ENCODE results near the gene ADAMTS9. TPM values are rescaled to one million over a fixed set of nuclear protein-coding genes. Genes with fewer than 3 reads are reported as not detected.
A peak's percentile ranks its signal among the peaks of the same experiment; 100 is the strongest.

ADAMTS9 gene
- 10 to 100 TPM; 30.0 to 31.0 TPM for total RNA-seq

DNA sequence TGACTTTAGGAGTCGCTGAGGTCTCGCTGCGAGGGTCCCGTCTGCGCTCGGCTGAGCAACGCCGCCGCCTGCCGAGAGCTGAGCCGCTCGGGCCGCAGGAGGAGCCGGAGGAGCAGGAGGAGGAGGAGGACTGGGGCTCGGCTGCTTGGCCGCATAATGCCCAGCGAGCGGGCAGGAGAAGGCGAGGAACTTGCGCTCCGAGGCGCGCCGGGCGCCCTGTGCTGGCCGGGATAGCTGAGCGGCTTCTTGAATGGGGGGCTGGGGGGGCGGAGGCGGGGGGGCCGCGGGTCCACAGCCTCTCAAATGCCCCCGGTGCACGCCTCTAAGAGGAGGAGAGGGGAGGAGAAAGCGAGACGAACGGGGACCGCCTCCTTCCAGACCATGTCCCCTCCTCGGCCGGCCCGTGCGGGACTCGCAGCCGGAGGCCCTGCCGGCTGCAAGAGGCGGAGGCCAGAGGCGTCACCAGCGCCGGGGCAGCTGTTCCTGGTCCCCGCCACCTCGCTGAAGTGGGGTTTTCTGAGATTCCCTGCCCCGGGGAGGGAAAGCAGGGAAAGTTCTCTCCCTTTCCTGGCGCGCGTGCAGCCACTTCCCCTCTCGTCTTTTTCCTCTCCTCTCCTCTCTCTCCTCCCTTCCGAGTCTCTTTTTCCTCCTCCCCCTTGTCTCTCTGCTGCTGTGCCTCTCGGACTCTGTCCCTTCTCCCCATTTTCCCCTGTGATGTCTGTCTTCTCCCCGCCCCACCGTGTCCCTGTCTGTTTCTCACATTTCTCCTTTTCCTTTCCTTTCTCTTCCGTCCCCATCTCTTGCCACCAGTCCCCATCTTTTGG is at the start of gene ADAMTS9:
ADAMTS9 (minus strand) TSS at position 220 of the 824 bp plus-strand sequence. CDS start 343 bp downstream, outside the sequence.
- H3K4me3 ChIP-seq = peak within 1 kb of the TSS; percentile 48 to 60
- TF ChIP-seq POLR2AphosphoS5 (IDR thresholded peaks at IDR 0.05) = peak; percentile 76
- TF ChIP-seq, protein P1, sequence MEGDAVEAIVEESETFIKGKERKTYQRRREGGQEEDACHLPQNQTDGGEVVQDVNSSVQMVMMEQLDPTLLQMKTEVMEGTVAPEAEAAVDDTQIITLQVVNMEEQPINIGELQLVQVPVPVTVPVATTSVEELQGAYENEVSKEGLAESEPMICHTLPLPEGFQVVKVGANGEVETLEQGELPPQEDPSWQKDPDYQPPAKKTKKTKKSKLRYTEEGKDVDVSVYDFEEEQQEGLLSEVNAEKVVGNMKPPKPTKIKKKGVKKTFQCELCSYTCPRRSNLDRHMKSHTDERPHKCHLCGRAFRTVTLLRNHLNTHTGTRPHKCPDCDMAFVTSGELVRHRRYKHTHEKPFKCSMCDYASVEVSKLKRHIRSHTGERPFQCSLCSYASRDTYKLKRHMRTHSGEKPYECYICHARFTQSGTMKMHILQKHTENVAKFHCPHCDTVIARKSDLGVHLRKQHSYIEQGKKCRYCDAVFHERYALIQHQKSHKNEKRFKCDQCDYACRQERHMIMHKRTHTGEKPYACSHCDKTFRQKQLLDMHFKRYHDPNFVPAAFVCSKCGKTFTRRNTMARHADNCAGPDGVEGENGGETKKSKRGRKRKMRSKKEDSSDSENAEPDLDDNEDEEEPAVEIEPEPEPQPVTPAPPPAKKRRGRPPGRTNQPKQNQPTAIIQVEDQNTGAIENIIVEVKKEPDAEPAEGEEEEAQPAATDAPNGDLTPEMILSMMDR (IDR thresholded peaks at IDR 0.05) = no peak
- peak; percentile 87 for TF ChIP-seq POLR2A (IDR thresholded peaks at IDR 0.05)
- no peaks in the 10 kb centered on the region for H3K27me3 ChIP-seq (replicated peaks; ENCODE audit: insufficient read depth)
- intact Hi-C loops (cut with DNase I) = loop anchor here (2.0 to 10.0 kb wide), 5 partner anchors 76 to 727 kb away; no protein-coding TSS in a partner anchor
- peak within 1 kb of the TSS; percentile 93 to 94 for H3K27ac ChIP-seq
- no peaks in the 10 kb centered on the region for H3K9me3 ChIP-seq
- H3K4me1 ChIP-seq (replicated peaks) = no peaks in the 10 kb centered on the region
- no peaks in the 10 kb centered on the region for H3K36me3 ChIP-seq
- DNase-seq (ENCODE audit: low spot score) = peak; percentile 86
- WGBS = 4% methylated on average over 26 of the region's 60 CpGs

DNA sequence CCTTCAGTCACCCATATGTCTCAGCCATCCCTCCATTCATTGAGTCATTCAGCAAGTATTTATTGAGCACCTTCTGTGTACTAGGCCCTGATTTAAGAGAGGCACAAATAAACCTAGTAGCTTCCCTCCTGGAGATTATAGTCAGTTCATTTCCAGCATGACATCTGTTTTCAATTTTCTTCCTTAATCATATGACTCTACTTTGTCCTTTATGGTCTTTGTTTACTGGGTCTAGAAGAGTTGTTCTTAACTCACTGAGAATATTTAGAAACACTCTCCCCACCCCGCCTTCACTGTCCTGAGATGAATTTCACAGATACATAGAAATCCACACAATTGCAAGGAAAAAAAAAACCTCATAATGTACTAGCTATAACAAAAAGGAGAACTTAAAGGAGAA is 44.8 kb upstream of the ADAMTS9 start:
- WGBS = 73% methylated on average over 1 of the region's 1 CpG
- Histone ChIP-seq H3K36me3 (no peaks in the 10 kb centered on the region), H3K9me3 (no peaks in the 10 kb centered on the region), H3K4me3 (no peak overlapping the region), H3K4me1 (replicated peaks) (no peaks in the 10 kb centered on the region), H3K27ac (no peak overlapping the region), H3K27me3 (replicated peaks; ENCODE audit: insufficient read depth) (no peaks in the 10 kb centered on the region)
- TF ChIP-seq, protein P1 (IDR thresholded peaks at IDR 0.05) = no peak
- peak; percentile 27 for TF ChIP-seq POLR2AphosphoS5 (IDR thresholded peaks at IDR 0.05)
- DNase-seq (ENCODE audit: low spot score) = no peak
- intact Hi-C loops (cut with DNase I) = no loop called here

- TF ChIP-seq POLR2A (IDR thresholded peaks at IDR 0.05) = no peak
- no peak for TF ChIP-seq POLR2AphosphoS5 (IDR thresholded peaks at IDR 0.05)
- TF ChIP-seq, protein P1 (IDR thresholded peaks at IDR 0.05) = no peak
- 82% methylated on average over 3 of the region's 3 CpGs for WGBS
- Histone ChIP-seq H3K27me3 (replicated peaks; ENCODE audit: insufficient read depth) (no peaks in the 10 kb centered on the region), H3K4me1 (replicated peaks) (no peaks in the 10 kb centered on the region), H3K36me3 (no peaks in the 10 kb centered on the region), H3K27ac (no peak overlapping the region), H3K4me3 (no peak overlapping the region), H3K9me3 (no peaks in the 10 kb centered on the region)
- no peak for DNase-seq (ENCODE audit: low spot score)
- intact Hi-C loops (cut with DNase I) = no loop called here
These were observed 42.9 kb upstream of the ADAMTS9 start for GRCh38 chr3:64730681-64731080.

GRCh38 chr3:64728994-64729393 is 41.2 kb upstream of the ADAMTS9 start:
- WGBS = 93% methylated on average over 8 of the region's 8 CpGs
- DNase-seq (ENCODE audit: low spot score) = no peak
- H3K27me3 ChIP-seq (replicated peaks; ENCODE audit: insufficient read depth) = no peaks in the 10 kb centered on the region
- TF ChIP-seq, protein P1 (IDR thresholded peaks at IDR 0.05) = no peak
- TF ChIP-seq POLR2A (IDR thresholded peaks at IDR 0.05) (no peak), POLR2AphosphoS5 (IDR thresholded peaks at IDR 0.05) (no peak)
- H3K4me1 ChIP-seq (replicated peaks) = no peaks in the 10 kb centered on the region
- H3K9me3 ChIP-seq = no peaks in the 10 kb centered on the region
- intact Hi-C loops (cut with DNase I) = no loop called here
- no peaks in the 10 kb centered on the region for H3K36me3 ChIP-seq
- no peak overlapping the region for H3K27ac ChIP-seq
- no peak overlapping the region for H3K4me3 ChIP-seq

- no peak overlapping the region for H3K27ac ChIP-seq
- TF ChIP-seq POLR2A (IDR thresholded peaks at IDR 0.05) (no peak), POLR2AphosphoS5 (IDR thresholded peaks at IDR 0.05) (no peak)
- TF ChIP-seq, protein P1 (IDR thresholded peaks at IDR 0.05) = no peak
These were observed 40.6 kb upstream of the ADAMTS9 start for GRCh38 chr3:64728428-64728827.

More at GRCh38 chr3:64728428-64728827, 40.6 kb upstream of the ADAMTS9 start:
- no peak for DNase-seq (ENCODE audit: low spot score)
- intact Hi-C loops (cut with DNase I) = no loop called here
- no peak overlapping the region for H3K4me3 ChIP-seq
- H3K4me1 ChIP-seq (replicated peaks) = no peaks in the 10 kb centered on the region
- no peaks in the 10 kb centered on the region for H3K36me3 ChIP-seq
- 53% methylated on average over 4 of the region's 4 CpGs for WGBS
- H3K27me3 ChIP-seq (replicated peaks; ENCODE audit: insufficient read depth) = no peaks in the 10 kb centered on the region
- no peaks in the 10 kb centered on the region for H3K9me3 ChIP-seq

Measured in prostate gland (tissue), 2 donors.